HT1080 (cell line): Measurements from ENCODE around the gene OR5AC2. TPM values are rescaled to one million over a fixed set of nuclear protein-coding genes. Genes with fewer than 3 reads are reported as not detected.

ENCODE experiments used
- DNase-seq: peaks from one replicate; pipeline ENCODE4 v3.0.0-alpha.2; 2015; ENCODE audit warnings: low read depth
- polyA plus RNA-seq, 2 experiments: library from polyadenylated mRNA; depleted of rRNA; stranded (reverse); fragments of >200 nt; gene quantifications; 2 replicates each; pipeline ENCODE4 v1.2.3, GENCODE V29; 2015
- total RNA-seq: library from RNA; depleted of rRNA; stranded (reverse); fragments of >200 nt; shearing (Covaris generic); gene quantifications from 2 replicates; pipeline ENCODE4 v1.2.3, GENCODE V29; 2014; rRNA removed

Gene OR5AC2
- total RNA-seq: not detected in 2 replicates
- polyA plus RNA-seq (2015; cell fraction: cytosol; rRNA removed): not detected in 2 replicates
- polyA plus RNA-seq (2015; cell fraction: nucleus; rRNA removed): not detected in 2 replicates

- DNase-seq: no peak
Observed at GRCh38 chr3:98086873-98087272, at the start of gene OR5AC2. Gene OR5AC2, plus strand, starts transcription at chr3:98087173. Its CDS starts 0 bp downstream, at chr3:98087173.

GRCh38 chr3:98038286-98038685 lies 48.7 kb upstream of the OR5AC2 start:
- no peak for DNase-seq

- DNase-seq: no peak
Observed at GRCh38 chr3:98038876-98039275, 48.1 kb upstream of the OR5AC2 start.

GRCh38 chr3:98039322-98040024 lies 47.5 kb upstream of the OR5AC2 start:
- peak; percentile 84 for DNase-seq

GRCh38 chr3:98041350-98041749 lies 45.6 kb upstream of the OR5AC2 start:
- no peak for DNase-seq

GRCh38 chr3:98048586-98048985 lies 38.4 kb upstream of the OR5AC2 start:
- no peak for DNase-seq

- DNase-seq: no peak
Observed at GRCh38 chr3:98049271-98049670, 37.7 kb upstream of the OR5AC2 start.

- DNase-seq: no peak
Observed at GRCh38 chr3:98056035-98056434, 30.9 kb upstream of the OR5AC2 start.

GRCh38 chr3:98057631-98058030 lies 29.3 kb upstream of the OR5AC2 start:
- DNase-seq: no peak

- no peak for DNase-seq
Observed at GRCh38 chr3:98058244-98058960, 28.6 kb upstream of the OR5AC2 start.

- no peak for DNase-seq
Observed at GRCh38 chr3:98068824-98069223, 18.1 kb upstream of the OR5AC2 start.

GRCh38 chr3:98070840-98071239 lies 16.1 kb upstream of the OR5AC2 start:
- DNase-seq: no peak

- no peak for DNase-seq
Observed at GRCh38 chr3:98073486-98073885, 13.5 kb upstream of the OR5AC2 start.

GRCh38 chr3:98095882-98096281 lies 8.9 kb downstream of the OR5AC2 start:
- DNase-seq: no peak

GRCh38 chr3:98099848-98100247 lies 12.9 kb downstream of the OR5AC2 start:
- DNase-seq: no peak

GRCh38 chr3:98108162-98108561 lies 21.2 kb downstream of the OR5AC2 start:
- DNase-seq: no peak

GRCh38 chr3:98109807-98110549 lies 23.0 kb downstream of the OR5AC2 start:
- no peak for DNase-seq

GRCh38 chr3:98110550-98110908 lies 23.6 kb downstream of the OR5AC2 start:
- no peak for DNase-seq

- no peak for DNase-seq
Observed at GRCh38 chr3:98114264-98114663, 27.3 kb downstream of the OR5AC2 start.

- DNase-seq: no peak
Observed at GRCh38 chr3:98115717-98116116, 28.7 kb downstream of the OR5AC2 start.

GRCh38 chr3:98130421-98130820 lies 43.4 kb downstream of the OR5AC2 start, which contains the start of gene OR5H1:
Gene OR5H1, plus strand, starts transcription at chr3:98130721. Its CDS starts 1,977 bp downstream, at chr3:98132698.
- DNase-seq: no peak

GRCh38 chr3:98136631-98137030 lies 49.7 kb downstream of the OR5AC2 start:
- DNase-seq: no peak
